Left lobe of liver (tissue), 2 donors: ENCODE data around the gene TRABD. TPM values are rescaled to one million over a fixed set of nuclear protein-coding genes. Genes with fewer than 3 reads are reported as not detected.

Experiments used
- ATAC-seq: fragments of 200-7000 bp; cut with Tn5 transposase; one replicate; pipeline ENCODE4 v1.9.1; 2020; ENCODE audit warnings: mild to moderate bottlenecking, moderate library complexity
- DNase-seq: peaks from one replicate; pipeline ENCODE4 v3.0.0-alpha.2; 2020; ENCODE audit warnings: low spot score
- total RNA-seq: library from RNA; stranded (reverse); gene quantifications from one replicate; pipeline ENCODE4 v1.2.1, GENCODE V29; 2021
- donor health status: DM: no; HTN: no; CAD: no; lungs with moderate emphysema.
- donor health status: DM: no; HTN: yes; CAD: no.

The TRABD gene
- total RNA-seq, 1 donor from 2014 or later = 25.9 TPM

DNA sequence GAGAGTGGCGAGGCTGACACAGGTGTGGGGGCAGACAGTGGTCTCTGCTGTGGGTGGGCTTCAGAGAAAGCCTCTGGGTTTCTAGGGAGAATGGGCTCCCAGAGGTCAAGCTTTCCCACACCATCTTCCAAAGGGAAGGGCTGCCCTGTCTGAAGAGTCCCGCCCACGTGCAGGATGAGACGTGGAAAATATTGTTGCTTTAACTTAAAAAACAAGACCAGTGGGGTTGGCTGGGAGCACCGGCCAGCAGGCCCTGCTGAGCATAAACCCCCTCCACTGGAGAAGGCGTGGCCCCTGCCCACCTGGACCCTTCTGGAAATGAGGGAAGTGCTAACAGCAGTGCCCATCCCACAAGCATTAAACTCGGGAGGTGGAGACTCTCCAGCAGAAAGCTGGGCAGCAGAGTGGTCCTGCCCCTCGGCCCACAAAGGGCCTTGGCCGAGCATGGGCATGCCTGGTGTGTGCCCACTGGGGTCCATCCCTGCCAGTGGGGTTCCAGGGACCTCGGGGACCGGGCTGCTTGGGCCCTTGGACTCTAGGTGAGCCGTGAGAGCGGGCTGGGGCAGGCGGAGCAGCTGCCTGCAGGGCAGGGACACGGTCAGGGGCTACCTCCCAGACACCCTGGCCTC, 30.5 kb downstream of the TRABD start:
- no peak for DNase-seq

DNA sequence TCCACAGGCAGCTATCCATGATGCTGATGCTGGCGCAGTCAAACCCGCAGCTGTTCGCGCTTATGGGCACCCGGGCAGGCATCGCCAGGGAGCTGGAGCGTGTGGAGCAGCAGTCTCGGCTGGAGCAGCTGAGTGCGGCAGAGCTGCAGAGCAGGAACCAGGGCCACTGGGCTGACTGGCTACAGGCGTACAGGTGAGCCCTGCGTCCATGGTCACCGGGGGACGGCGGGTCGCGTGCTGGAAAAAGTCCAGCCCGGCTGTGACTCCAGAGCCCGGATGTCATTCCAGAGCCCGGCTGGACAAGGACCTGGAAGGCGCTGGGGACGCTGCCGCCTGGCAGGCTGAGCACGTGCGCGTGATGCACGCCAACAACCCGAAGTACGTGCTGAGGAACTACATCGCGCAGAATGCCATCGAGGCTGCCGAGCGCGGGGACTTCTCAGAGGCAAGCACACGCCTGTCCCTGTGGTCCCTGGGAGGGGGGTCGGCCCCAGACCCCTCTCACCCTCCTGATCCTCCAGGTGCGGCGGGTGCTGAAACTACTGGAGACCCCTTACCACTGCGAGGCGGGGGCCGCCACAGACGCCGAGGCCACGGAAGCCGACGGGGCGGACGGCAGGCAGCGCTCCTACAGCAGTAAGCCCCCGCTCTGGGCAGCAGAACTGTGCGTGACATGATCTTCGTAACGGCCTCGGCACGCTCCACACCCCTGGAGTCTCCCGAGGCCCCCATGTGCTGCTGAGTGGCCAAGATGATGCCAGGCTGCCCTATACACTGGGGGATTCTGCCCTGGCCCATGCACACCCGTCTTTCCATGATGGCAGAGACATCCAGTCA, 31.2 kb downstream of the TRABD start:
- ATAC-seq (no peak), DNase-seq (peak; percentile 63)

More for the DNA sequence above, 30.5 kb downstream of the TRABD start:
- no peak for ATAC-seq

DNA sequence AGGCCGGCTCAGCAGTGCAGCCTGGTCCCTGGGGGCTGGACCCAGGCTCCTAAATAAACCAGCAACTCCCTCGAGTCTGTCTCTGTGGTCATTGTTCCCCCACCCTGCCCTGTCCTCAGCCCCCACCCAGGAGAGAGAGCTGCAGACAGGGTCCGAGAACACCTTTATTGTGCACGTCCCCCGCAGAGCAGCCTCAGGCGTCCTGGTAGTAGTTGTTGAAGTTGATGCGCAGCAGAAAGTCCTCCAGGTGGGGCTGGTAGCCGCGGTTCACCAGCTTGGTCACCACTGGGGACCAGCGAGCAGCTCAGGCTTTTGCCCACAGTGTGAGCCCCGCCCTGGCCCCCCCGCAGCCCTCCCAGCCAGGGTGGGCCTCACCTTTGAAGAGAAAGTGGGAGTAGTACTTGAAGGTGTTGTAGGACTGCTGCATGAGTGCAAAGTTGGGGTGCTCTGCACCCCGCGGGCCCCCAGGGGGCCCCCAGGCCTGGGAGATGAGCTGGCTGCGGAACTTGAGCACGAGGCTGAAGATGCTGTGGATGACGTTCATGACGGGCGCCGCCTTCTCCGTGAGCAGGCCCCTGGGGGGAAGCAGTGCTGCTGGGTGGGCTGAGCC, 31.9 kb downstream of the TRABD start:
- ATAC-seq (no peak), DNase-seq (no peak)

DNA sequence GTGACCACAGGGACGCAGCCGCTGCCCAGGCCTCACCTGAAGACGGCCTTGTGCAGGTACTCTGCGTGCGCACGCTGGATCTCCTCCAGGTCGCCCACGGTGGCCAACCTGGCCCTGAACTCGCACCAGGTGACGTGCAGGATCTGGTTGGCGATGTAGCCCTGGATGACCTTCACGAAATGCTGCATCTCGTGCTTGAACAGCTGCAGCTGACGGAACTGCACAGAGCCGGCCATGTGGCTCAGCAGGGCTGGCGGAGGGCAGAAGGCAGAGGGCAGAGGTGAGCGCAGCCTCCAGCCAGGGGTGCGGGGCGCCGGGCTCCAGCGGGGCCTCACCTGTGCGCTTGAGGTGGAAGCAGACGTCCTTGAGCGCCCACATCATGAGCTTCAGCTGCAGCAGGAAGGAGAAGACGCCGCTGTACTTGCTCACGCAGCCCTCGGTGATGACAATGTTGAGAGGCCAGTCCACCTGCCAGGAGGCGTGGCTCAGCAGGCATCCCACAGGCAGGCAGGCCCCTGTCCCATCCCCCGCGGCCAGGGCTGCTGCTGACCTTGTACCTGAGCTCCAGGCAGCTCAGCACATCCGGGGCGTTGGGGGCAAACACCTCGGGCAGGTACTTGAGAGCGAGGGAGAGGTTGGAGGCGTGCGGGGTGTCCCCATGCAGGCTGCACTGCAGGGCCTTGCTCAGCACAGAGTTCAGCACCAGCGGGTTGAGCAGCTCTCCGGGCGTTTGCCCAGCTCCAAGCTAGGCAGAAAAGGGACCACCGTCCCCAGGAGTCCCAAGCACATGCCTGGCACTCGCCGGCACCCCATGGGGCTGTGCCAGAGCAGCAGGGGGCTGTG, 32.7 kb downstream of the TRABD start:
- ATAC-seq (peak; percentile 29), DNase-seq (peak; percentile 73)

DNA sequence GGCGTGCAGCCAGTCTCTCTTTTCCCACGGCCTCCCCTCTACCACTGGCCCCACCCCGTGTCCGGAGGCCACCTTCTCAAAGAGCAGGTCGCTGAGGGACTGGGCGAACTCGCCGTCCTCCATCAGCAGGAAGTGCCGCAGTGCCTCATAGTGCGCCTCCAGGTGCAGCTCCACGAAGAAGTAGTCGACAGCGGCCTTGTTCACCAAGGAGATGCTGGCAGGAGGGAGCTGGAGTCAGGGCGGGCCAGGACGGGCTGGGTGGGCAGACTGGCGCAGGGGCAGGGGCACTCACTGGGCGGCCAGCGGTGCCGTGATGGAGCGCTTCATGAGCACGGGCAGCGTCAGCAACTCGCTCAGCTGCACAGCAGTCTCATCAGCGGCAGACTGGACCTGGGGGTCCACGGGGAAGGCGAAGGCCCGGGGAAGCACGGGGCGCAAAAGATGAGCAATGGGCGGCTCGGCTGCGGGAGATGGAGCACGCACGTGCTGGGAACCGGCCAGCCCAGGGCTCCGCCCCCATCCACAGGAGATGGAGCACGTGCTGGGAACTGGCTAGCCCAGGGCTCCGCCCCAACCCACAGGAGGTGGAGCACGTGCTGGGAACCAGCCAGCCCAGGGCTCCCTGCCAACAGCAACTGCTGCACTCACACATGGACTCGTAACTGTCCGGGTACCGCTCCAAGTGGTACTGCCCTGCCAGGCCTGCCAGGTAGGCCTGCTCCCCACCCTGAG, 33.4 kb downstream of the TRABD start:
- peak; percentile 74 for ATAC-seq
- peak; percentile 99 for DNase-seq

DNA sequence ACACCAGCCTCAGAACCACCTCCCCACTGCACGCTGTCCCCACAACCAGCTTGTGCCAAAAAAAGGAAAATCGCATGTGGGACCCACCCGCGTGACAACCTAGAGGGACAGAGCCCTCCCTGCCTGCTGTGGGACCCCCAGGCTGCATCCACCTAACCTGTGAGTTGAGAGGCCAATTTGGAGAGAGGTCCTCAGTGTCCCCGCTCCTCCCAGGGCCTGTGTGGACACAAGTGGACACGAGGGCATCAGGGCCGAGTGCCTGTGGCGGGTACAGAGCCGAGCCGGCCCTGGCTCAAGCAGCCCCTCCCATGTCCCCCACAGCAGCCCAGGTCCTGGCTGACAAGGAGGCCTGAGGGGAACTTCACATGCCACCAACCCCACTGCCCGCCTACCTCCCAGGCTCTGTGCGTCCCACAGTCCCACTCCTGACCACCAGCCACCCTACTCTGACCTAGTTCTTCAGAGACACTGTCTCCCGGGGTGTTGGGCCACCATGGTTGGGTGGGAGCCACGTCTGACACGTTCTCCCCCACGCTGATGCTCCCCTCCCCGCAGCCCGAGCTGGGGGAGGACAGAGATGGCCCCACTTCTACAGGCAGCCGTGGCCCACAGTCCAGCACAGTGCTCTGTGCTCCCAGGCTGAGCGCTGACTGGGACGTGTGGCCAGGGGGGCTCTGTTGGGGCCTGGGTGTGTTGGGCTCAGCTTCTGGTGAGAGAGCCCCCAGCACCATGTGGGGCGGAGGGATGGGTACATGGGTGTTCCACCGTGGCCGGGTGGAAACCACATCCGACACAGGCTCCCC, 34.3 kb downstream of the TRABD start:
- DNase-seq = no peak
- peak; percentile 0 for ATAC-seq

DNA sequence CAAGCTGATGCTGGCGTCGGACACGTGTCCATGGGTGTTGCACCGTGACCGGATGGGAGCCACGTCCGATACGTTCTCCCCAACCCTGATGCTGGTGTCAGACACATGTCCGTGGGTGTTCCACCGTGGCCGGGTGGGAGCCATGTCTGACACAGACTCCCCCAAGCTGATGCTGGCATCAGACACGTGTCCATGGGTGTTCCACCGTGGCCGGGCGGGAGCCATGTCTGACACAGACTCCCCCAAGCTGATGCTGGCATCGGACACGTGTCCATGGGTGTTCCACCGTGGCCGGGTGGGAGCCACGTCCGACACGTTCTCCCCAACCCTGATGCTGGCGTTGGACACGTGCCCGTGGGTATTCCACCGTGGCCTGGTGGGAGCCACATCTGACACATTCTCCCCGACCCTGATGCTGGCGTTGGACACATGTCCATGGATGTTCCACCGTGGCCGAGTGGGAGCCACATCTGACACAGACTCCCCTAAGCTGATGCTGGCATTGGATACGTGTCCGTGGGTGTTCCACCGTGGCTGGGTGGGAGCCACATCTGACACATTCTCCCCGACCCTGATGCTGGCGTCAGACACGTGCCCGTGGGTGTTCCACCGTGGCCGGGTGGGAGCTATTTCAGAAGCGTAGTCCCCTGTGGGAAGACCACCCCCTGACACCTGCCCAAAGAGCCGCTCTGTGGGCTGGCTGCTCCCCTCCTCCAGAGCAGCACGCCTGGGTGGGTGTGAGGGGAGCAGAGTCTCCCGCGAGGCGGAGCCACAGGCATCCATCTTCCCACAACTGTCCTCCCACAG, 35.1 kb downstream of the TRABD start:
- ATAC-seq (no peak), DNase-seq (no peak)

DNA sequence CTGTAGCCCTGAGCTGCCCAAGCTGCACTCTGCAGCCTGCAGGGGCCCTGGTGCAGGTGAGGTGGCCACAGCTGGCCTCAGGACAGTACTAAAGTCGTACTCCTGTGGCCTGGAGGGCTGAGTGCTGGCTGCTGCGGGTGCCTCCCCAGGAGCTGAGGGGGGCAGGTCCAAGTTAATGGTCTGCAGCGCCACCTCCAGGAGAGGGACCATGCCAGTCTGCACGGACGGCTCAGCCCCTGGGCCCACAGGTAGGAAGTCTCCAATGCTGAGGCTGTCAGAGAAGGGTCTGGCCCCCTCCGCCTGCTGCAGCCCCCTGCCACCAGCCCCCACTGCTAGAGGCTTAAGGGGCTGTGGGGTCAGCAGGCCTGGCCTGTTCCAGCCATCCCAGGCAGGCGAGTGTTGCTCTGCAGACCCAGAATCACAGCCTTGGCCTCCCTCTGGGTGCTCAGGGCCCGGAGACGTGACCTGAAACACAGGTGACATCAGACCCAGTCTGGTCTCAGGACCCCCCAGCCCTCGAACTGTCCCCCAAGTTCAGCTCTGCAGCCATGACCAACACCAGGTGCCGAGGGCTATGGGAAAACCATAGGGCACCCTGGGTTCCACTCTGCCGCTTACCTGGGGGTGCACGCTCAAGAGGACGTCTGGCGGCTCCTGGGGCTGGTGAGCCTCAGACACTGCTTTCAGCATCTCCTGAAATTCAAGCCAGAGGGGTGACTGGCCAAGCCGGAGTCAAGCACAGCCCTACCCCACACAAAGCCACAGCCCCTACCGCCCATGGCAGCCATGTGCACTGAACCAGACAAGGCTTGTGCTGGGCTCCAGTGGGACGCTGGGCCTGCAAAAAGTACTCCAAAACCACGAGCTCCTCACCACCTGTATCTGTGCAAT, 35.9 kb downstream of the TRABD start:
- DNase-seq = no peak
- ATAC-seq = no peak

DNA sequence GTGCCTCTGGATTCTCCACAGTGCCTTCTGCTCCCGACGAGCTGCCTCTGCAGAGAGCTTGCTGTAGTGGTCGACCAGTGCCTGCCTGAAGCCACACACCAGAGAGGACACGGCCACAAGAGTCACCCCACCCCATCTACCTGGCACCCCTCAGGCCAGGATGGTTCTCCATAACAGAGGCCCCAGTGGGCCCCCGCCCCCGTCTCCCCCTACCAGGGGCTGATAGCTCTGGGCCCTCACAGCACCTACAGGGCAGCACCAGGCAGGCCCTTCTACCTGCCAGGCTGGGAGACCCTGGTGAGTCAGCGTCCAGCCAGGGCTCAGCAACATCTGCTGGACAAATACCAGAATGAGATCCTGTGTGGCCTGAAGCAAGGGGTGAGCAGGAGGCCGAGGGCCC, 36.8 kb downstream of the TRABD start:
- ATAC-seq = no peak
- no peak for DNase-seq

DNA sequence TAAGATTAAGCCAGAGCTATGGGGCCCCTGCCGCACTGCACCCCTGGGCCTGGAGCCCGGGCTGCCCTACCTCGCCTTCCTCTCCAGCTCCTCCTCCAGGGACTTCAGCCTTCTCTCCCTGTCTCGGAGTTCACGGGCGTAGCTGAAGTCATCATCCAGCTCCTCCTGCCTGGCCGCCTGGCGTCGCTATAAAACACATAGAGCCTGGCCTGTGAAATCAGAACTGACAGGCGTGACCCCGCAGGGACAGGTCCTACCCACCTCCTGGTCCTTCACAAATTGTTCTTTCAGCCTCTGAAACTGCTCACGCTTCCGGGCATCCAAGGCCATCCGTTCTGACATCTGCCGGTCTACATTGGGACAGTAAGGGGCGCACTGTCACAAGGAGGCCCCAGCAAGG, 38.4 kb downstream of the TRABD start:
- no peak for DNase-seq
- ATAC-seq = no peak

DNA sequence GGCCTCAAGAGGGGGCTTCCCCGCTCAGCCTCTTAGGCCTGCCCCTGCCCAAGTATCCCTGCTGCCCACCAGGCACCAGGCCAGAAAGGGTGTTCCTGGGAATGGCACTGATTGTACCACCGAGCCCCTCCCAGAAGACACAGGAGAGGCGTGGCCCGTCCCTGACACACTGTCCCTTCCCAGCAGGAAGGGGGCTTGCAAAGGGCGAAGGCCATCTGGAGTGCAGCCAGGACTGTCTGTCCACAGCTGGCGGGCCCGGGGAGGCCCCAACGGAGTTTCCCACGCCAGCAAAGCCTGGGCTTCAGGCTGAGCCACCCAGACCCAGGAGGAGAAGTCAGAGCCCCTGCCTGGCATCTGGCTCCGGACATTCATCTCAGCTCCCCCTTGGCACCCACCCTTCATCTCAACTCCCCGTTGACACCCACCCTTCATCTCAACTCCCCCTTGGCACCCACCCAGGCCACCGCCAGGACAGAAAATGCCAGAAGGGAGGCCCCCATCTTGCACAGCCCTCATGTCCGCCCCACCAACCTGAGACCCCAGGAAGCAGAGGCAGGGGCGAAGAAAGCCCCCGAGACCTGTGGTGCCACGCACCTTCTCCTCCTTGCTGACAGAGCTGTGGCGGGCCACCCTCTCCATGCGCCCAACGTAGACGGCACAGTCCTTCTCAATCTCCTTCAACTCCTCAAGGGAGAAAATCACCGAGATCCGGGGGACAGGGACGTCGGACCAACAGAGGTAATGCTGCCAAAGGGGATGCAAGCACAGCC, 39.7 kb downstream of the TRABD start:
- DNase-seq (no peak), ATAC-seq (no peak)

DNA sequence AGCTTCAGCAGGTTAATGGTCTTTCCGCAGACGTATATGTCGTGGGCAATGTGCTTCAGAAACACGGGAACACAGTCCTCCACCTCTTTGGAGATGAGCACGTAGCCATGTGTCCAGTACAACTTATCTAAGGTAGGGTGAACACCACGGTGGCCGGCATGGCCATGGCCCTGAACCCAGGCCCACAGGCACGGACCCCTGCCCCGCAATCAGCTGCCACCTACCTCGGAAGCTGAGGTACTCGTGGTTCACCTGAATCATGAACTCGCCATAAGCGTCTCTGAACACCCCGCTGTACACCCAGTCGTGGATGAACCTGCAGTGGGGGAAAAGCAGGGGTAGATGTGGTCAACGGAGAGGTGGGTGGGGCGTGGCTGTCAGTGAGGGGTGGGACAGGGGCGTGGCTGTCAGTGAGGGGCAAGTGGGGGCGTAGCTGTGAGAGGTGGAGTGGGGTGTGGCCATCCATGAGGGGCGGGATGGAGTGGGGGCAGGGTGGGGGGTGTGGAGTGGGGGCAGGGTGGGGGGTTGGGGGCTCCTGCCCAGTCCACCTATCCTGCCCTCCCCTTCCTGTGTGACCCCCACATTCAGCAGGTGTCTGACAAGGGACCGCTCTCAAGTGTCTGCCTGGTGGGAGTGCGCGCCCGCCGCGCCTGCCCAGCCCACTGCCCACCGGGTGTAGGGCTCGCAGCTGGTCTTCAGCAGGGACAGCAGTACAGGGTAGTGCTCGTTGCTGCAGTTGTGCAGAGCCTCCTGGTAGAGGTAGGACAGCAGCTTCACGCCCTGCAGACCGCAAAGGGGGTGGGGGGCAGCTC, 40.6 kb downstream of the TRABD start:
- DNase-seq = no peak
- no peak for ATAC-seq

DNA sequence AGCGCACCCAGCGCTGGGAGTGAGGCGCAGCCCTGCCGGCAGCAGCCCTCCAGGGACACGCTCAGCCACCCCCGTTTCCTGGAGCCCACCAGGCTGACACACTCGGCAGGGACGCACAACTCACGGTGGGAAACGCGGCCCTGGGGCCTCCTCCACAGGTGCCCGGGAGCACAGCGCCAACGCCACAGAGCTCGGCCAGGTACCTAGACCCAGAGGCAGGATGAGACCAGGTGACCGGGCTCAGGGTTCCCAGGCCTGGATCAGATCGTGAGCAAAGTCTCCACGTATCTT, 41.1 kb downstream of the TRABD start:
- DNase-seq (no peak), ATAC-seq (no peak)

DNA sequence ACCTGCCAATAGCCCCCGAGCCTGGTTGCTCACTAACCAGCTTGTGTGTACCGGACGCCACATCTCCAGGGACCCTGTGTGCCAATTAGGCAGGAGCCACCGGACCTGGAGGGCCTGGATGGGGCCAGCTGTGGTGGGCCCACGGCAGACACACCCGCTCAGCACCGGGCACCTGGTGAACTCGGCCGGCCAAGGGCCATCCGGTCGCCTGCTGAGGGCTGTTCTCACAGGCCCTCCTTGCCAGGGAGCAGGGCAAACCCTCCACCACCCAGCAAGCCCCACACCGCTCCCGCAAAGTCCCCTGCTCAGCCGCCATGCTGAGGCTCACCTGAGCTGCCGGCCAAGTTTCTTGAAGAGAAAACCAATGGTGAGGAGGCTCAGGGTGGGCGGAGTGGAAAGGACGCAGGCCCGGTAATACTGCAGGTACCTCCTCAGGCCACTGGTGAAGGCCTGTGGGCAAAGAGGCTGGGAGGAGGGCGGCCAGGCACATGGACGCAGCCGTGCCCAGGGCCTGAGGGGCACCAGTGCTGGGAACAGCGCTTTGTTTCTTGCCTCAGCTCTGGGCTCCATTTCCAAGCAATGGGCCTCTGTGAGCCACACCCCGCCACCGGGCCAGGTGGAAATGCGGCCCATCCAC, 42.0 kb downstream of the TRABD start:
- DNase-seq (no peak), ATAC-seq (no peak)

DNA sequence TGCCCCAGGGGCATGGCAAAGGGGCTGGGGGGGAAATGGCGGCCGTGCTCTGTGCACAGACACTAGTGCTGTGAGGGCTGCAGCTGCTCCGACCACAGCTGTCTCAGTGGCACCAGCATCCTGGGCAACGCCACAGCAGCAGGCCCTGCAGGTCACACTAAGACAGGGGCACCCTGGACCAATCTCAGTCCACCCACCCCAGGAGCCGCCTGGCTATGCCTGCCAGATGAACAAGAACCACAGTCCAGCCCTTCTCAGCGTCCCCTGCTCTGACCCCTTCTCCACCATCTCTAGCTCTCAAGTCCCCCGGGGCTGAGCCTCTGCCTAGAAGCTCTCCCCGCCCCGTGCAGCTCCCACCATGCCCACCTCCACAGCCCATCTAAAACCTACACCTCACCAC, 42.7 kb downstream of the TRABD start:
- DNase-seq (no peak), ATAC-seq (no peak)

DNA sequence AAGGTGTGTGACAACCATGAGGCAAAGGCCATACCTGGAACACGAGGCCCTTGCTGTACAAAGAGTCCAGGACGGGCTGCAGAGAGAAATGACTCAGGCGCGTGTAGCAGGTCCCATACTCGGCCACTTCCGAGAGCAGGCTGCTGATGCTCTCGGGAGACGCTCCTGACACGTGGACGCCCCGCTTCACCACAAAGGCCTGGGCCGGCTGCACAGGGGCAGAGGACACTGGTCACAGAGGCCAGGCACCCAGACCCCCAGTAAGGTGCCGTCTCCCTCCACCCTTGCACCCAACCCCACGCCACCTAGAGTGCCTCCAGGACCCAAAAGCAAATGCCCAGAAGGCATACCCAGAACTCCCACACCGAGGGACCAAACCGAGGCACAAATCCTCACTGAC, 43.7 kb downstream of the TRABD start:
- no peak for DNase-seq
- ATAC-seq = no peak
